Ectodermal cell (in vitro differentiated cells): ENCODE measurements around the gene UCMA.
"Not testable (repeated sequence)": the region's sequence is repeated elsewhere in the genome, so short reads cannot be mapped to it uniquely, and the experiment has no call there.

Experiments
- H3K27ac ChIP-seq: 2 replicates; pipeline ENCODE4 v1.7.0; 2013; ENCODE audit warnings: mild to moderate bottlenecking, low read depth, low read length; ENCODE audit not compliant: insufficient read depth, poor library complexity, severe bottlenecking
- H3K27me3 ChIP-seq: 2 replicates; pipeline ENCODE4 v1.7.0; 2013; ENCODE audit warnings: mild to moderate bottlenecking, low read length; ENCODE audit not compliant: insufficient read depth, control insufficient read depth, poor library complexity, severe bottlenecking
- H3K36me3 ChIP-seq: one replicate; pipeline ENCODE4 v1.7.0; 2013; ENCODE audit warnings: low read length; ENCODE audit not compliant: control insufficient read depth, insufficient read depth
- H3K4me1 ChIP-seq: one replicate; pipeline ENCODE4 v1.7.0; 2013; ENCODE audit warnings: low read length; ENCODE audit not compliant: control insufficient read depth, insufficient read depth
- H3K4me3 ChIP-seq: 2 replicates; pipeline ENCODE4 v1.7.0; 2013; ENCODE audit warnings: low read depth, low read length, control low read depth; ENCODE audit not compliant: insufficient read depth
- H3K9me3 ChIP-seq: 2 replicates; pipeline ENCODE4 v1.7.0; 2013; ENCODE audit warnings: mild to moderate bottlenecking, low read length, moderate library complexity; ENCODE audit not compliant: control insufficient read depth
- WGBS, 2 experiments: methylation state at CpG; one replicate each; pipeline ENCODE4 v1.1.7; 2013; ENCODE audit warnings: missing lambda C conversion rate in 2 of 2; 5-methylcytosine and 5-hydroxymethylcytosine counted together

The UCMA gene

GRCh38 chr10:13236638-13237037, 2.5 kb upstream of the UCMA start:
- Histone ChIP-seq H3K36me3 (no peaks in the 10 kb centered on the region), H3K4me3 (no peak overlapping the region), H3K9me3 (no peaks in the 10 kb centered on the region), H3K4me1 (peaks cover 9% of the 10 kb centered on the region), H3K27ac (no peak overlapping the region), H3K27me3 (no peaks in the 10 kb centered on the region)
- 89 to 91% methylated on average over 8 of the region's 8 CpGs for WGBS, 2 experiments

- not testable (repeated sequence) for H3K4me1 ChIP-seq, H3K4me3 ChIP-seq, H3K9me3 ChIP-seq, H3K36me3 ChIP-seq, H3K27ac ChIP-seq, H3K27me3 ChIP-seq
- 92 to 93% methylated on average over 13 of the region's 13 CpGs for WGBS, 2 experiments
Observed at GRCh38 chr10:13234736-13235135, 562 bp upstream of the UCMA start.

- no peak overlapping the region for H3K4me3 ChIP-seq
- H3K36me3 ChIP-seq: no peaks in the 10 kb centered on the region
- no peaks in the 10 kb centered on the region for H3K27me3 ChIP-seq
- peaks cover 9% of the 10 kb centered on the region for H3K4me1 ChIP-seq
- no peak overlapping the region for H3K27ac ChIP-seq
- 70 to 72% methylated on average over 14 of the region's 14 CpGs for WGBS, 2 experiments
- no peaks in the 10 kb centered on the region for H3K9me3 ChIP-seq
Observed at GRCh38 chr10:13233358-13233757, 816 bp downstream of the UCMA start.

- 87 to 88% methylated on average over 6 of the region's 6 CpGs for WGBS, 2 experiments
- Histone ChIP-seq H3K36me3 (no peaks in the 10 kb centered on the region), H3K9me3 (no peaks in the 10 kb centered on the region), H3K4me1 (peaks cover 9% of the 10 kb centered on the region), H3K27ac (no peak overlapping the region), H3K27me3 (no peaks in the 10 kb centered on the region), H3K4me3 (no peak overlapping the region)
Observed at GRCh38 chr10:13231808-13232207, 2.4 kb downstream of the UCMA start.

GRCh38 chr10:13231190-13231589, 3.0 kb downstream of the UCMA start:
- H3K9me3 ChIP-seq: no peaks in the 10 kb centered on the region
- 89 to 90% methylated on average over 9 of the region's 9 CpGs for WGBS, 2 experiments
- no peak overlapping the region for H3K4me3 ChIP-seq

GRCh38 chr10:13227031-13227430, 7.1 kb downstream of the UCMA start:
- H3K4me1 ChIP-seq: peaks cover 2% of the 10 kb centered on the region
- H3K27ac ChIP-seq: no peak overlapping the region
- 94 to 96% methylated on average over 5 of the region's 5 CpGs for WGBS, 2 experiments
- no peaks in the 10 kb centered on the region for H3K9me3 ChIP-seq
- no peaks in the 10 kb centered on the region for H3K27me3 ChIP-seq
- no peak overlapping the region for H3K4me3 ChIP-seq
- no peaks in the 10 kb centered on the region for H3K36me3 ChIP-seq

More at GRCh38 chr10:13231190-13231589, 3.0 kb downstream of the UCMA start:
- Histone ChIP-seq H3K27ac (no peak overlapping the region), H3K27me3 (no peaks in the 10 kb centered on the region), H3K36me3 (no peaks in the 10 kb centered on the region), H3K4me1 (peaks cover 9% of the 10 kb centered on the region)

- no peaks in the 10 kb centered on the region for H3K36me3 ChIP-seq
- 80% methylated on average over 8 of the region's 8 CpGs for WGBS, 2 experiments
- no peak overlapping the region for H3K27ac ChIP-seq
- no peak overlapping the region for H3K4me3 ChIP-seq
- no peaks in the 10 kb centered on the region for H3K9me3 ChIP-seq
- no peaks in the 10 kb centered on the region for H3K27me3 ChIP-seq
- no peaks in the 10 kb centered on the region for H3K4me1 ChIP-seq
Observed at GRCh38 chr10:13225601-13226000, 8.6 kb downstream of the UCMA start.

- 86% methylated on average over 11 of the region's 11 CpGs for WGBS, 2 experiments
- Histone ChIP-seq H3K4me3 (no peak overlapping the region), H3K27me3 (no peaks in the 10 kb centered on the region)
Observed at GRCh38 chr10:13224210-13224995, 9.8 kb downstream of the UCMA start.

GRCh38 chr10:13223241-13223640, 10.9 kb downstream of the UCMA start:
- Histone ChIP-seq H3K27me3 (no peaks in the 10 kb centered on the region), H3K4me1 (no peaks in the 10 kb centered on the region), H3K9me3 (no peaks in the 10 kb centered on the region), H3K27ac (no peak overlapping the region), H3K4me3 (no peak overlapping the region), H3K36me3 (no peaks in the 10 kb centered on the region)
- WGBS, 2 experiments: 94 to 96% methylated on average over 9 of the region's 9 CpGs

More at GRCh38 chr10:13224210-13224995, 9.8 kb downstream of the UCMA start:
- no peaks in the 10 kb centered on the region for H3K36me3 ChIP-seq
- H3K27ac ChIP-seq: no peak overlapping the region
- no peaks in the 10 kb centered on the region for H3K4me1 ChIP-seq
- no peaks in the 10 kb centered on the region for H3K9me3 ChIP-seq

GRCh38 chr10:13222566-13222965, 11.6 kb downstream of the UCMA start:
- WGBS, 2 experiments: 94 to 96% methylated on average over 7 of the region's 7 CpGs
- Histone ChIP-seq H3K27ac (no peak overlapping the region), H3K36me3 (no peaks in the 10 kb centered on the region), H3K27me3 (no peaks in the 10 kb centered on the region), H3K4me1 (no peaks in the 10 kb centered on the region), H3K9me3 (no peaks in the 10 kb centered on the region), H3K4me3 (no peak overlapping the region)
